H9 (cell line): ENCODE measurements around the gene MOB3A. TPM values are rescaled to one million over a fixed set of nuclear protein-coding genes. Genes with fewer than 3 reads are reported as not detected.

ENCODE experiments used
- DNase-seq: peaks from one replicate; pipeline ENCODE4 v3.0.0-alpha.2; 2017
- H2AFZ ChIP-seq: one replicate; pipeline ENCODE4 v1.6.1; 2013; ENCODE audit warnings: mild to moderate bottlenecking, low read length, control low read depth, moderate library complexity
- H2AK5ac ChIP-seq: 2 replicates; pipeline ENCODE4 v1.6.1; 2013; ENCODE audit warnings: low read length, control low read depth, mixed read lengths; ENCODE audit not compliant: insufficient read length
- H2BK120ac ChIP-seq: one replicate; pipeline ENCODE4 v1.6.1; 2013; ENCODE audit warnings: low read depth, mild to moderate bottlenecking, low read length, control low read depth, inconsistent platforms; ENCODE audit not compliant: poor library complexity, severe bottlenecking
- H2BK12ac ChIP-seq: 2 replicates; pipeline ENCODE4 v1.6.1; 2013; ENCODE audit warnings: low read length, control low read depth, mixed read lengths, low read depth; ENCODE audit not compliant: insufficient read length
- H2BK15ac ChIP-seq: 2 replicates; pipeline ENCODE4 v1.6.1; 2013; ENCODE audit warnings: low read depth, low read length, control low read depth
- H2BK20ac ChIP-seq: one replicate; pipeline ENCODE4 v1.6.1; 2013; ENCODE audit warnings: low read depth, mild to moderate bottlenecking, low read length, control low read depth, inconsistent platforms; ENCODE audit not compliant: poor library complexity, severe bottlenecking
- H2BK5ac ChIP-seq: 2 replicates; pipeline ENCODE4 v1.6.1; 2013; ENCODE audit warnings: low read length, control low read depth, mixed read lengths; ENCODE audit not compliant: insufficient read length
- H3K14ac ChIP-seq: 2 replicates; pipeline ENCODE4 v1.6.1; 2013; ENCODE audit warnings: low read length, control low read depth; ENCODE audit not compliant: insufficient read depth
- H3K18ac ChIP-seq: 2 replicates; pipeline ENCODE4 v1.6.1; 2013; ENCODE audit warnings: low read depth, mild to moderate bottlenecking, mixed read lengths, low read length, control low read depth; ENCODE audit not compliant: insufficient read length
- H3K23ac ChIP-seq: 2 replicates; pipeline ENCODE4 v1.6.1; 2013; ENCODE audit warnings: low read length, control low read depth, mixed read lengths, low read depth; ENCODE audit not compliant: insufficient read length
- H3K23me2 ChIP-seq: 2 replicates; pipeline ENCODE4 v1.6.1; 2013; ENCODE audit warnings: low read depth, mild to moderate bottlenecking, mixed read lengths, low read length, control low read depth; ENCODE audit not compliant: insufficient read length, poor library complexity, severe bottlenecking
- H3K27ac ChIP-seq: 2 replicates; pipeline ENCODE4 v1.5.1; 2013; ENCODE audit warnings: low read length, control low read depth, mixed read lengths, low read depth; ENCODE audit not compliant: insufficient read length
- H3K27me3 ChIP-seq: 2 replicates; pipeline ENCODE4 v1.6.1; 2013; ENCODE audit warnings: low read length, control low read depth, inconsistent platforms; ENCODE audit not compliant: insufficient read depth
- H3K4ac ChIP-seq: 2 replicates; pipeline ENCODE4 v1.6.1; 2013; ENCODE audit warnings: low read depth, mild to moderate bottlenecking, control low read depth, inconsistent platforms, low read length, moderate library complexity
- H3K4me1 ChIP-seq: 2 replicates; pipeline ENCODE4 v1.6.1; 2013; ENCODE audit warnings: low read length, control low read depth, inconsistent platforms; ENCODE audit not compliant: insufficient read depth
- H3K4me2 ChIP-seq: 2 replicates; pipeline ENCODE4 v1.6.1; 2013; ENCODE audit warnings: low read length, control low read depth, mixed read lengths; ENCODE audit not compliant: insufficient read length, insufficient read depth
- H3K56ac ChIP-seq: 2 replicates; pipeline ENCODE4 v1.6.1; 2013; ENCODE audit warnings: low read depth, mild to moderate bottlenecking, mixed read lengths, low read length, control low read depth; ENCODE audit not compliant: insufficient read length
- H3K79me1 ChIP-seq: 2 replicates; pipeline ENCODE4 v1.6.1; 2013; ENCODE audit warnings: low read depth, mild to moderate bottlenecking, moderate library complexity, low read length, control low read depth, inconsistent platforms; ENCODE audit not compliant: insufficient read depth, poor library complexity, severe bottlenecking
- H3K79me2 ChIP-seq: 2 replicates; pipeline ENCODE4 v1.6.1; 2013; ENCODE audit warnings: low read length, control low read depth, inconsistent platforms; ENCODE audit not compliant: insufficient read depth
- H3K9ac ChIP-seq: 2 replicates; pipeline ENCODE4 v1.6.1; 2013; ENCODE audit warnings: low read length, control low read depth, mixed read lengths; ENCODE audit not compliant: insufficient read length; ENCODE audit errors: extremely low read depth
- H3K9me3 ChIP-seq: one replicate; pipeline ENCODE4 v1.6.1; 2013; ENCODE audit warnings: low read depth, low read length, inconsistent platforms; ENCODE audit not compliant: control insufficient read depth
- H3T11ph ChIP-seq: one replicate; pipeline ENCODE4 v1.6.1; 2013; ENCODE audit warnings: mild to moderate bottlenecking, low read length, control low read depth, inconsistent platforms
- H4K20me1 ChIP-seq: one replicate; pipeline ENCODE4 v1.6.1; 2013; ENCODE audit not compliant: control insufficient read depth, insufficient read length, insufficient read depth
- H4K5ac ChIP-seq: 2 replicates; pipeline ENCODE4 v1.6.1; 2013; ENCODE audit warnings: low read depth, mild to moderate bottlenecking, mixed read lengths, low read length, control low read depth; ENCODE audit not compliant: insufficient read length
- H4K8ac ChIP-seq: replicated peaks from 2 replicates; pipeline ENCODE4 v1.6.1; 2013; ENCODE audit warnings: low read length, control low read depth, mixed read lengths, low read depth; ENCODE audit not compliant: insufficient read length
- H4K91ac ChIP-seq: 2 replicates; pipeline ENCODE4 v1.6.1; 2013; ENCODE audit warnings: low read depth, mild to moderate bottlenecking, moderate library complexity, mixed read lengths, low read length, control low read depth; ENCODE audit not compliant: insufficient read length
- H3K27ac Mint-ChIP-seq, 3 experiments: 2 replicates in 2 of 3; 3 replicates in 1 of 3; pipeline ENCODE4 v1.8.0; 2020 to 2021; ENCODE audit warnings: mixed read lengths in 3 of 3, mild to moderate bottlenecking in 1 of 3, moderate library complexity in 1 of 3
- H3K27me3 Mint-ChIP-seq: 2 replicates; pipeline ENCODE4 v1.8.0; 2021; ENCODE audit warnings: low read depth, mild to moderate bottlenecking, moderate library complexity, mixed read lengths
- H3K36me3 Mint-ChIP-seq, 3 experiments: 2 replicates in 2 of 3; 3 replicates in 1 of 3; pipeline ENCODE4 v1.8.0; 2020 to 2021; ENCODE audit warnings: low read depth in 3 of 3, mixed read lengths in 3 of 3; ENCODE audit not compliant: insufficient read depth in 1 of 3
- H3K4me1 Mint-ChIP-seq, 2 experiments: 2 replicates each; pipeline ENCODE4 v1.8.0; 2020; ENCODE audit warnings: mixed read lengths in 2 of 2
- H3K4me3 Mint-ChIP-seq, 2 experiments: 2 replicates in 1 of 2; 3 replicates in 1 of 2; pipeline ENCODE4 v1.8.0; 2020 to 2021; ENCODE audit warnings: mild to moderate bottlenecking in 2 of 2, mixed read lengths in 2 of 2, moderate library complexity in 1 of 2
- H3K9me3 Mint-ChIP-seq, 2 experiments: 2 replicates in 1 of 2; 3 replicates in 1 of 2; pipeline ENCODE4 v1.8.0; 2020; ENCODE audit warnings: mild to moderate bottlenecking in 2 of 2, mixed read lengths in 2 of 2, moderate library complexity in 1 of 2
- CTCF ChIP-seq: fragments of 200-600 bp; sonication (generic); conservative IDR thresholded peaks from 3 replicates; pipeline ENCODE4 v1.8.0; 2021; ENCODE audit warnings: antibody characterized with exemption, mild to moderate bottlenecking
- WGBS: extraction: QIAGEN DNeasy Blood & Tissue Kit; methylation state at CpG from one replicate; pipeline ENCODE4 v1.1.7; 2013; ENCODE audit warnings: missing lambda C conversion rate, low lambda C conversion rate, mixed read lengths; ENCODE audit not compliant: insufficient read length; ENCODE audit errors: extremely low coverage; 5-methylcytosine and 5-hydroxymethylcytosine counted together
- total RNA-seq: library from RNA; stranded (reverse); gene quantifications from 2 replicates; pipeline ENCODE4 v1.2.1, GENCODE V29; 2021

MOB3A gene
- total RNA-seq, 1 experiment from 2014 or later, result 11.5 TPM

GRCh38 chr19:2084993-2085720 lies 11.0 kb downstream of the MOB3A start:
- Histone ChIP-seq H2BK12ac (no peak overlapping the region), H2AFZ (no peak overlapping the region), H2BK120ac (no peak overlapping the region), H2BK20ac (no peak overlapping the region), H3K18ac (no peak overlapping the region), H3K4ac (no peak overlapping the region), H3K23me2 (no peaks in the 10 kb centered on the region), H2AK5ac (no peak overlapping the region), H3K4me1 (no peaks in the 10 kb centered on the region), H3T11ph (no peak overlapping the region), H3K27ac (no peak overlapping the region), H3K79me2 (no peaks in the 10 kb centered on the region), H4K5ac (no peak overlapping the region), H4K20me1 (no peaks in the 10 kb centered on the region), H3K4me2 (no peak overlapping the region), H2BK5ac (no peak overlapping the region), H3K27me3 (no peaks in the 10 kb centered on the region), H3K9ac (no peak overlapping the region), H3K14ac (no peak overlapping the region), H3K9me3 (no peaks in the 10 kb centered on the region), H3K56ac (no peak overlapping the region), H3K79me1 (no peaks in the 10 kb centered on the region), H2BK15ac (no peak overlapping the region), H3K23ac (no peak overlapping the region), H4K8ac (no peak overlapping the region), H4K91ac (no peak overlapping the region)
- H3K4me1 Mint-ChIP-seq, result peaks cover 12 to 15% of the 10 kb centered on the region in 2 experiments
- H3K36me3 Mint-ChIP-seq, result peaks cover 0 to 3% (median 0%) of the 10 kb centered on the region in 3 experiments; a peak in 1 of 7 replicates
- no peaks in the 10 kb centered on the region for H3K9me3 Mint-ChIP-seq
- H3K27ac Mint-ChIP-seq, result peak overlapping the region in 2 of 3 experiments; percentile 62 to 81; a peak in 3 of 7 replicates
- no peak for DNase-seq
- H3K27me3 Mint-ChIP-seq, result no peaks in the 10 kb centered on the region; the same call in 1 of the 2 replicates
- TF ChIP-seq CTCF, result no peak
- no peak overlapping the region for H3K4me3 Mint-ChIP-seq
- WGBS, result no CpG with 5 or more reads among the region's 28 CpGs
